ENCODE measurements around the gene SLC16A13.

DNA sequence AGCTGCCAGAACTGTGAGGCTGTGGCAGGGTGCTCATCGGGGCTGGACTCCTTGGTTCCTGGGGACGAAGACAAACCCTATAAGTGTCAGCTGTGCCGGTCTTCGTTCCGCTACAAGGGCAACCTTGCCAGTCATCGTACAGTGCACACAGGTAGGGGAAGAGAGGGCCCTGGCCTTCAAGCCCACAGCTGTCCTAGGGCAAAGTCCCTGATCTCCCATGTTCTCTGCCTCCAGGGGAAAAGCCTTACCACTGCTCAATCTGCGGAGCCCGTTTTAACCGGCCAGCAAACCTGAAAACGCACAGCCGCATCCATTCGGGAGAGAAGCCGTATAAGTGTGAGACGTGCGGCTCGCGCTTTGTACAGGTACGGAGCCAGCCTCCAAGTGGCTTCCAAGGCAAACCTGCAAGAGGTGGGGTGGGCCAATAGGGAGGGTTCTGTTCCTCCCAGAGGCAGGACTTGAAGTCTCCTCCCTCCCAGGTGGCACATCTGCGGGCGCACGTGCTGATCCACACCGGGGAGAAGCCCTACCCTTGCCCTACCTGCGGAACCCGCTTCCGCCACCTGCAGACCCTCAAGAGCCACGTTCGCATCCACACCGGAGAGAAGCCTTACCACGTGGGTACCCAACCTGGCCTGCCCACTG is 9.2 kb upstream of the SLC16A13 start:
- TF ChIP-seq GTF2F1 (IDR thresholded peaks at IDR 0.05; ENCODE audit: borderline replicate concordance, low read depth, low read length) (no peak), CTCF (IDR thresholded peaks at IDR 0.05; ENCODE audit: control extremely low read depth in 1 of 3, insufficient read depth in 1 of 3, low read depth in 1 of 3, low read length in 3 of 3) (no peak), HDAC2 (IDR thresholded peaks at IDR 0.05; ENCODE audit: borderline replicate concordance in 1 of 2, low read depth in 2 of 2, low read length in 2 of 2) (no peak), TBP (IDR thresholded peaks at IDR 0.05; ENCODE audit: low read depth, low read length) (no peak), JUN (IDR thresholded peaks at IDR 0.05; ENCODE audit: low read depth, low read length) (no peak), CEBPB (IDR thresholded peaks at IDR 0.05; ENCODE audit: low read depth, low read length) (no peak), YY1 (IDR thresholded peaks at IDR 0.05; ENCODE audit: low read depth, low read length) (no peak), CHD2 (IDR thresholded peaks at IDR 0.05; ENCODE audit: low read length) (no peak), PHF8 (conservative IDR thresholded peaks at IDR 0.05; ENCODE audit: low read depth, low read length) (no peak), BACH1 (IDR thresholded peaks at IDR 0.05; ENCODE audit: low read length) (no peak)
- TF ChIP-seq, protein P1, sequence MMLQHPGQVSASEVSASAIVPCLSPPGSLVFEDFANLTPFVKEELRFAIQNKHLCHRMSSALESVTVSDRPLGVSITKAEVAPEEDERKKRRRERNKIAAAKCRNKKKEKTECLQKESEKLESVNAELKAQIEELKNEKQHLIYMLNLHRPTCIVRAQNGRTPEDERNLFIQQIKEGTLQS (IDR thresholded peaks at IDR 0.05; ENCODE audit: insufficient read depth, low read depth, low read length), result no peak

All from H1 (cell line).